Activated gamma-delta T cell (primary cell): ENCODE results near the gene DYNC1I2.

Experiments
- DNase-seq: peaks from one replicate; lab custom pipeline; 2025; lab: John Stamatoyannopoulos, UW

DYNC1I2 gene

GRCh38 chr2:171778515-171778914, 91.2 kb downstream of the DYNC1I2 start:
- DNase-seq = no peak

GRCh38 chr2:171785450-171785849, 98.2 kb downstream of the DYNC1I2 start:
- DNase-seq = no peak

DNA sequence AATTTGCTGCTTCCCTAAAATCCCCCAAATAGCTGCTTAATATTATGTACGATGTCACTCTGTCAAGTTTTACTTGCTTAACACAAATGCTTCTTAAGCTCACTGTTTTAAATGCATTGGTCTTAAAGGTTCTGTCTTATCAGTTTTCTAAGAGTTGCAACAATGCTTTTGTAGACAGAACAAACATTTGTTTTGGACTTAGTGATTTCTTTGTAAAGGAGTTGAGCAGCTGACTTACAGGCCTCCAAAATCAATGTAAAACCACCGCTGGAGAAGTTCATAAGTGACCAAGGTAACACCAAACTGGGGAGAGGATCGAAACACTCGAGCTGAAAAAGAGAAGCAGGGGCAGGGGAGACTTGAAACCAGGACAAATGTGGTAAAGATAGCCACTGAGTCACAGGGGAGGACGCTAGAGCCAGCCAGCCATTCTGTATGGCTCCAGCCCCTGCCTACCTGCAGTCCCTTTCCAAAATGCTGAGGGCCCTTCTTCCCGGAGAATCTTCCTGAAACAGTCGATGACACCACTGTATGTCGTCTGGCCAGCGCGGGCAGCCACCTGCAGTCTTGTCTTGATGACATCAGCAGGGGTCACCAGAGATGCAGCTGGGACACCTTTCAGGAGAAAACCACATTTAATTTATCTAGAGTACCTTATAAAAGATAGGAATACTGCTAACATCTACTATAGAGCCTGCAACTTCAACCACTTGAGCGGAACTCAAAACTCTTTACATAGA, 100.2 kb downstream of the DYNC1I2 start:
- no peak for DNase-seq

- no peak for DNase-seq
These were observed 101.2 kb downstream of the DYNC1I2 start for GRCh38 chr2:171788316-171788993.

DNA sequence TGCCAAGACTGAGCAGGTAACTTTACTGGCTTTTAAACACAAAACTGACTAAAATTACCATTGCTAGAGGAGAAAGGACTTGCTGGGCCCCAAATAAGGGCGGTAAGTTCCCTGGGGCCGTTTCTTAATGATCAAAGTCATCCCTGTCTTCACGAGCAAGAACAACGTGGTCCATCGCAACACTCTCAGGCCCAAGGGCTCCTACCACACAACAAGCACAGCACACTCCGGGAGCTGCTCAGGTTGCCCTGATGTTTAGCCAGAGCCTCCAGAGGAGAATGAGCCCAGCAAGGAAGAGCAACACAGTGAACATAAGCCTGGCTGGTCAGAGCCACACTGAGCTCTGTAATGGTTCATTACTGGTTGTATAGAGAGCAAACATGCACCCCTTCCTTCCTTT, 102.7 kb downstream of the DYNC1I2 start:
- no peak for DNase-seq

GRCh38 chr2:171791361-171791760, 104.1 kb downstream of the DYNC1I2 start:
- no peak for DNase-seq

DNA sequence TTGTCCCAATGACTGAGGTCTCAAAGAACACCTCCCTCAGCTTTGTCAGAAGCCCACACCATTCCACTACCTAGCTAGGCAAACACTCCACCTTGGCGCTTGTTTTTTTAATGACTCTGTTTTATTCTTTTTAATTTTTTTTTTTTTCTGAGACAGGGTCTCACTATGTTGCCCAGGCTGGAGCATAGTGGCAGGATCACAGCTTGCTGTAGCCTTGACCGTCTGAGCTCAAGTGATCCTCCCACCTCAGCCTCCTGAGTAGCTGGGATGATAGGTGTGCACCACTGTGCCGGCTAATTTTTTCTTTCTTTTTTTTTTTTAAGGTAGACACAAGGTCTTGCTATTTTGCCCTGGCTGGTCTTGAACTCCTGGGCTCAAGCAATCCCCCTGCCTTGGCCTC, 104.9 kb downstream of the DYNC1I2 start:
- DNase-seq = no peak

- no peak for DNase-seq
These were observed 105.8 kb downstream of the DYNC1I2 start for GRCh38 chr2:171792886-171793580.

GRCh38 chr2:171793691-171794678, 106.7 kb downstream of the DYNC1I2 start:
- DNase-seq = no peak

- DNase-seq = no peak
These were observed 107.6 kb downstream of the DYNC1I2 start for GRCh38 chr2:171794918-171795317.
